Activated gamma-delta T cell treated with Interleukin-2 at 50 U/mL for 16 hours (primary cell): ENCODE data around the gene AKAP1.
A peak's percentile ranks its signal among the peaks of the same experiment; 100 is the strongest.
"Not testable (repeated sequence)": the region's sequence is repeated elsewhere in the genome, so short reads cannot be mapped to it uniquely, and the experiment has no call there.

Source experiments
- DNase-seq: peaks from one replicate; pipeline ENCODE4 v3.0.0-alpha.2; 2020

AKAP1 gene

DNA sequence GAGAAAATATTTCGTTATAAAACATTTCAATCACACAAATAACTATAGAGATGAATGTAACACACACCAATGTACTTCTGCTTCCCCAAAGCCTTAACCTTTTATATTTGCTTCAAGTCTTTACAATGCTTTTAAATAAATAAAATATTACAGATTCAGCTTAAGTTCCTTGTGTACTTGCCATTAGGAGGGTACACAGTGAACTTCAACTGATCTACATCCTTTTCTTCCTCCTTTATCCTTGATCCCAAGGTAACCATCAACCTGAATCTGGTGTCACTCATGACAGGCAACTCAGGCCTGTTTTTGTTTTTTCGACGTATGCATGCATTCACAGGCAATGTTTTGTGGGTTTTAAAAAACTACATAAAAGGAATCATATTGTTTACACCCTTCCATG is 9.3 kb upstream of the AKAP1 start:
- no peak for DNase-seq

DNA sequence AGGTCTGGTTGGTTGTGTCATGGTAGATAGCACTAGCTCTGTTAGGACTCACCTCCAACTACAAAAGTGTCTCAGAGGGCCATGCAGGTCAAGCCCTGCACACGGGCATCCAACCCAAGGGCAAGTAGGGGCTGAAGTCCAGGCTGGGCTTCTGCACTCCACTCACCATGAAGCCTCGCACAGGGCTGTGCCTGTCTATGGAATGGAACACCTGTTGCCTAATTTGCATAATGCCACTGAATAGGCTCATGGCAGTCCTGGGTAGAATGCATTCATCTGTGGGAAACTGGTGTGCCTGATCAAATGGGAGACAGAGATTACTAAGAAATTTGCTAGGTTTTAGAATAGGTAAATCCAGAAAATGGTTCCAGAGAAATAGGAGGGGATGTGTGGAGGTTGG is 8.0 kb upstream of the AKAP1 start:
- no peak for DNase-seq

DNA sequence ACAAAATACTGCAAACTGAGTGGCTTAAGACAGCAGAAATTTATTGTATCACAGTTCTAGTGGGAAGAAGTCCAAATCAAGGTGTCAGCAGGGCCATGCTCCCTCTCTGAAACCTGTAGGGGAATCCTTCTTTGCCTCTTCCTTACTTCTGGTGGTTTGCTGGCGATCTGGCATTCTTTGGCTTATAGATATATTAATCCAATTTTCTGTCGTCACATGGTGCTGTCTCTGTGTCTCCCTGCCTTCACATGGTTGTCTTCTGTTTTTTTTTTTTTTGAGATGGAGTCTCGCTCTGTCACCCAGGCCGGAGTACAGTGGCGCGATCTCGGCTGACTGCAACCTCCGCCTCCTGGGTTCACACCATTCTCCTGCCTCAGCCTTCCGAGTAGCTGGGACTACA is 6.8 kb upstream of the AKAP1 start:
- no peak for DNase-seq

DNA sequence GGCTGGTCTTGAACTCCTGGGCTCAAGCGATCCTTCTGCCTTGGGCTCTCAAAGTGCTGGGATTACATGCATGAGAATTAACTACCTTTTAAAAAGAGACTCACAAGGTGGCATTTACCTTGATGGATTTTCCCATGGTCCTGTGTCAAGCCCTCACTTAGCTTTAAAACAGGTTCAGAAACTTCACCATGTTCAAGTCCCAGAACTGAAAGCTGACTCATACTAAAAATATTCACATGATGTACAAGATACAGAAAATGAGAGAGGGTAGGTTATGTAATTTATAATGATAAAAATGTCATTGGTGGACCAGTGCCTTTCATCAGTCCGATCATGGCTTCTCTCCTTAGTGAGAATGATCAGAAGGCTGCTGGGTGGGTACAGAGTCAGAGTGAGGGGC is 4.3 kb upstream of the AKAP1 start:
- DNase-seq = no peak

DNA sequence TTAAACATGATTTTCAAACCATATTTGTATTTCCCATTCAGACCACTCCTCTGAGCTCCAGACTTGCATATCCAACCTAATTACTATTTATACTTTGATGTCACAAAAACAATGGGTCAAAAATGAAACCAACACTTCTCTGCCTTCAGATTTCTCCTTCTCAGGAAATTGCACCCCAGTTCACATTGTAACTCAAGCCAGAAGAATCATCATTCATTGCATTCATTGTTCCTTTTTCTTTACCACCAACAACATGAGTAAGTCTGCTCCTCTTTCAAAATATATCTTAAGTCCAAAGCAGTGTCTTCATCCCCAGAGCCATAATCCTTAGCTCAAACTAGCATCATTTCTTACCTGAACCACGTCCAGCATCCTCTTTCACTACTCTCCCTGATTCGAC is 2.6 kb upstream of the AKAP1 start:
- no peak for DNase-seq

DNA sequence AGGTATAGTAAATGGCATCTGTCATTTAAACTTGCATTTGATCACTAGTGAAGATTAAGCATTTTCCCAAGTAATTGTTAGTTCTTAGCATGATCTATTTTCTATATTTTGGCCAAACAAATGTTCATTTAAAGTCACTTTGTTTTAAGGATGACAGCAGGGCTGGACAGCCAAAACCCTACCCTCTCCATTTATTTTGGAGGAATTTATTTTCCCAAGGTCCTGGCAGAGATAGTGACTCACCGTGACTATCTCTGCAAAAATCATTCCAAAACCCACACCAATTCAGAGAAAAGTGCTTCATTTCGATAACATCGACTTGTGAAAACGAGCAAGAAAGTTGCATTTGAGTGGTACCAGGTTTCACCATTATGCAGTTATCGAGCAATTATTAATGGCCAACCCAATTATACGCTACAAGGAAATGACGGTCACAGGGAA is 665 bp upstream of the AKAP1 start:
- no peak for DNase-seq

- DNase-seq = peak; percentile 53
These were observed 512 bp downstream of the AKAP1 start for GRCh38 chr17:57085448-57086068.

- peak; percentile 8 for DNase-seq
These were observed 1.3 kb downstream of the AKAP1 start for GRCh38 chr17:57086069-57086930.

- DNase-seq = no peak
These were observed 3.3 kb downstream of the AKAP1 start for GRCh38 chr17:57088298-57088697.

DNA sequence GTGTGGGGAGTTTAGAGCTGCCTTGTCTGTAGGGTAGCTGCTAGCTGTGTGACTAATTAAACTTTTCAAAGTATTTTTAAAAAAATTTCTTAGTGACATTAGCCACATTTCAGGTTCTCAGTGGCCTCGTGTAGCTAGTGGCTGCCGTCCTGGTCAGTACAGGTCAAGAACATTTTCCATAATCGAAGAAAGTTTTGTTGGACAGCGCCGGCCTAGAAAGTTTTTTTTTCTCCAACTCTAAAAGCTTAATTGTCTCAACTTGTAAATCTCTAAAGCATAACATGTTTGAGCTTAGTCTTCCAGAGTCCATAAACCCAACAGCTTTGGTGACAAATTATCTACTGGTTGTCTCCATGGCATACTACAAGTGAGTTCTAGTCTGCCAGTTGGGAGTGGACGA is 4.3 kb downstream of the AKAP1 start:
- no peak for DNase-seq

GRCh38 chr17:57090560-57091185 is 5.6 kb downstream of the AKAP1 start:
- no peak for DNase-seq

DNA sequence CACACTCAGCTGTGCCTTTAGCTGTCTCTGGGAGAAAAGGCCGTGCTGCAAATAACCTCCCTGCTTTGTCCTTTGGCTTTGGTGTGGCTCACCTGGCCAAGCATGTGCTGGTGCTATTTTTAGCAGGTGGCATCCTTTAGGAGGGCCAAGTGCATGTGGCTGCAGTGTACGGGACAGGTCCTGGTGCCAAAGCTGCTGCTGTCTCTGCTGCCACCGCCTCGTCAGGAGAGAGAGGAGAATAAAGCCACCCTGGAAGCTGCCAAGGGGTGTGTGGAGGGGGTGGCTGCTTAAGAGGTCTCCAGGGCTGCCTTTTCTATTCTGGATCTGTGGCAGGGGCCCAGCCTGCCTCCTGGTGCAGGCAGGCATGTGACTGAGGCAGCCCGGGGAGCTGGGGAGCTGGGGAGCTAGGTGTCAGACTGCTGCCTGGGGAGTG is 6.2 kb downstream of the AKAP1 start:
- no peak for DNase-seq

GRCh38 chr17:57092171-57092570 is 7.1 kb downstream of the AKAP1 start:
- DNase-seq = no peak

DNA sequence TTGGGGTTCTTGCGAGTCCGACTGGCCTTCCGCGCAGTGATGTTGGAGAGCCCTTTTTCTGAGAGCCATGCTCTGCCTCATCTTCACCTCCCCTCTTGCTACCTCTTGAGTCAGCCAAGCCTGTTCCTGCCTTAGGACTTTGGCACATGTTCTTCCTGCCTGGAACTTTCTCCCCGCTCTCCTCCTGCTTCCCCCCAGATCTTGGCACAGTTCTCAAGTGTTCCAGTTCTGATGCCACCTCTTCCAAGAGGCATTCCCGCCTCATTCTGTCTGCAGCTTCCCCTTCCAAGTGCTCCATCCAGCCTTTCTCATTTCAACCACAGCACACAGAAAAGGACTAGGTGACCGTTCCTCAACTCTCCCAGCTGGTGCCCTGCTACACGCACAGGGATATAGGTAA is 7.7 kb downstream of the AKAP1 start:
- DNase-seq = no peak

DNA sequence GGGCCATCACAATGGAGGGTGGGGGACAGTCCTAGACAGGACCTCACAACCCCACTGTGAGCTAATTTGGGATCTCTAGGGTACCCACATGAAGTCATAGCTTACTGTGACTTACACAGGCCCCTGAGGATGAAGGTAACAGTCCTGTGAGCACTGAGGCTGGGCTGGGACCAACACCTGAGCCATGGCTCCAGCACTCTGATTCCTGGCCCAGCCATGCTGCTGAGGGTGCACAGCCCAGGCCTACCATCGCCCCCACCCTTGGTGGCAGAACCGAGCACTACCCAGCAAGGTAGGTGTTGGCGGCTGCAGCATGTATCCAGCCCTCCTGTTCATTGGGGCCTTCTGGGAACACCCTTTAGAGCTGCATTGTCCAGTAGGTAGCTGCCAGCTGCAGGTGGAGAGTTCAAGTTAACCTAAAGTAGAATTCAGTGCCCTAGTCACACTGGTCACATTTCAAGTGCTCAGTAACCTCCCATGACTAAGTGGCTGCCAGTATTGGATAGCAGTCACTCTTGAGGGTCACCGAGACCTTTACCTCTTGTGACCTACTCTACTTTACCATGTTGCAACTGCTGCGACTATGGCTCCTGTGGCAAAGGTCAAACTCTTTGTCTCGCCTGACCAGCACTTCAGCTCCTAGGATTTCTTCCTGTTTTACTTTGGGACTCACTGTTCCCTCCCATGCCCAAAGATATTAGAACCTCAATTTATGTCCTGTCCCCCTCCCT is 11.6 kb downstream of the AKAP1 start:
- DNase-seq = no peak

GRCh38 chr17:57097832-57098421 is 12.9 kb downstream of the AKAP1 start:
- no peak for DNase-seq

DNA sequence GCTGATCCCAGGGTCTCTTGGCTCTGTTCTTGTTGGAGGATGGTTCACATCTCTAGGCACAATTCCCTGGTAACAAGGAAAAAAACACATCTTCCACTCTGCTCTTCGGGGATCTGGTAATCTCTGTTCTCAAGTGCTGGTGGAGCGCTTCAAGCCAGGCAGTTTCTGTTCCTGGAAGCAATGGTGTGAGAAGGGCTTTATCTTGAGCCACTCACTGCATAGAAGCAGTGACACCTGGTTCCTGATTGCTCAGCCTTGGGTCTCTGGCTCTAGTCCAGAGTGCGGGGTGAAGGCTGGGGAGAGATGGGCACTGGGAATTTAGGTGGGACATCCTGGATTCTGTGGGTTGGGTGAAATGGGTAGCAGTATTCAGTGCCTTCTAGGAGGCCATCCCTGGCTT is 14.1 kb downstream of the AKAP1 start:
- no peak for DNase-seq

GRCh38 chr17:57102122-57102521 is 17.1 kb downstream of the AKAP1 start:
- DNase-seq = no peak

DNA sequence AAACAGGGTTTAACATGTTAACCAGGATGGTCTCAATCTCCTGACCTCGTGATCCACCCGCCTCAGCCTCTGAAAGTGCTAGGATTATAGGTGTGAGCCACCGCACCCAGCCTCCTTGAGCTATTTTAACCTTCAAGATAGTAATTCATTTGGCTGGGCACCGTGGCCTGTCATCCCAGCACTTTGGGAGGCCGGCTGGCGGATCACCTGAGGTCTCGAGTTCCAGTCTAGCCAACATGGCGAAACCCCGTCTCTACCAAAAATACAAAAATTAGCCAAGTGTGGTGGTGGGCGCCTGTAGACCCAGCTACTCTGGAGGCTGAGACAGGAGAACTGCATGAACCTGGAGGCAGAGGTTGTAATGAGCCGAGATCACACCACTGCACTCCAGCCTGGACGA is 17.6 kb downstream of the AKAP1 start:
- DNase-seq = not testable (repeated sequence)

GRCh38 chr17:57104461-57105175 is 19.6 kb downstream of the AKAP1 start:
- no peak for DNase-seq

DNA sequence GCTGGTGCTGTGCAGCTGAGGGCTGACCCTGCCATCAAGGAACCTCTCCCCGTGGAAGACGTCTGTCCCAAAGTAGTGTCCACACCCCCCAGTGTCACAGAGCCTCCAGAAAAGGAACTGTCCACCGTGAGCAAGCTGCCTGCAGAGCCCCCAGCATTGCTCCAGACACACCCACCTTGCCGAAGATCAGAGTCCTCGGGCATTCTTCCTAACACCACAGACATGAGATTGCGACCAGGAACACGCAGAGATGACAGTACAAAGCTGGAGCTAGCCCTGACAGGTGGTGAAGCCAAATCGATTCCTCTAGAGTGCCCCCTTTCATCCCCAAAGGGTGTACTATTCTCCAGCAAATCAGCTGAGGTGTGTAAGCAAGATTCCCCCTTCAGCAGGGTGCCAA is 20.5 kb downstream of the AKAP1 start:
- no peak for DNase-seq

DNA sequence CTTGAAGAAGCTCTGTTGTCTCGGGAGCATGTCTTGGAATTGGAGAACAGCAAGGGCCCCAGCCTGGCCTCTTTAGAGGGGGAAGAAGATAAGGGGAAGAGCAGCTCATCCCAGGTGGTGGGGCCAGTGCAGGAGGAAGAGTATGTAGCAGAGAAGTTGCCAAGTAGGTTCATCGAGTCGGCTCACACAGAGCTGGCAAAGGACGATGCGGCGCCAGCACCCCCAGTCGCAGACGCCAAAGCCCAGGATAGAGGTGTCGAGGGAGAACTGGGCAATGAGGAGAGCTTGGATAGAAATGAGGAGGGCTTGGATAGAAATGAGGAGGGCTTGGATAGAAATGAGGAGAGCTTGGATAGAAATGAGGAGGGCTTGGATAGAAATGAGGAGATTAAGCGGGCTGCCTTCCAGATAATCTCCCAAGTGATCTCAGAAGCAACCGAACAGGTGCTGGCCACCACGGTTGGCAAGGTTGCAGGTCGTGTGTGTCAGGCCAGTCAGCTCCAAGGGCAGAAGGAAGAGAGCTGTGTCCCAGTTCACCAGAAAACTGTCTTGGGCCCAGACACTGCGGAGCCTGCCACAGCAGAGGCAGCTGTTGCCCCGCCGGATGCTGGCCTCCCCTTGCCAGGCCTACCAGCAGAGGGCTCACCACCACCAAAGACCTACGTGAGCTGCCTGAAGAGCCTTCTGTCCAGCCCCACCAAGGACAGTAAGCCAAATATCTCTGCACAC is 21.2 kb downstream of the AKAP1 start:
- no peak for DNase-seq
